Testis (tissue), 3 donors: ENCODE measurements around the gene SH2D4B. TPM values are rescaled to one million over a fixed set of nuclear protein-coding genes. Genes with fewer than 3 reads are reported as not detected.
A peak's percentile ranks its signal among the peaks of the same experiment; 100 is the strongest.

Source experiments
- DNase-seq: peaks from one replicate; pipeline ENCODE4 v3.0.0-alpha.2; 2019
- H3K27ac ChIP-seq, 2 donors: fragments of 200-600 bp; sonication (generic); one replicate each; pipeline ENCODE4 v1.5.1; 2019
- H3K27me3 ChIP-seq: fragments of 200-600 bp; sonication (generic); one replicate; pipeline ENCODE4 v1.5.1; 2019
- H3K36me3 ChIP-seq: fragments of 200-600 bp; sonication (generic); one replicate; pipeline ENCODE4 v1.5.1; 2017; ENCODE audit warnings: low read depth; ENCODE audit errors: missing control alignments
- H3K4me1 ChIP-seq: fragments of 200-600 bp; sonication (generic); one replicate; pipeline ENCODE4 v1.5.1; 2019
- H3K4me3 ChIP-seq, 2 donors: fragments of 200-600 bp; sonication (generic); one replicate each; pipeline ENCODE4 v1.5.1; 2017 to 2019
- H3K9me3 ChIP-seq: fragments of 200-600 bp; sonication (generic); one replicate; pipeline ENCODE4 v1.5.1; 2017
- POLR2A ChIP-seq: fragments of 450-650 bp; IDR thresholded peaks from one replicate; pipeline ENCODE4 v1.6.1; 2017; ENCODE audit warnings: antibody characterized with exemption, mild to moderate bottlenecking, moderate library complexity
- WGBS, 2 donors: methylation state at CpG; one replicate each; pipeline ENCODE4 v1.1.5; 2018; 5-methylcytosine and 5-hydroxymethylcytosine counted together
- intact Hi-C: fragments of 100-400 bp; cut with DNase I; formaldehyde crosslinking; loops from one replicate; pipeline ENCODE4 v1.15.1; 2023; ENCODE audit warnings: low total_unique reads
- polyA plus RNA-seq: library from polyadenylated mRNA; stranded (reverse); fragments of 350-450 nt; fragmentation: Illumina TruSeq; extraction: RNeasy Lipid Tissue Mini Kit (QIAGEN cat#74804); gene quantifications from one replicate; pipeline ENCODE4 v1.2.3, GENCODE V29; 2014; ENCODE audit warnings: low read depth, low replicate concordance; ENCODE audit not compliant: insufficient read depth
- total RNA-seq, 2 donors: library from RNA; depleted of rRNA; stranded (reverse); fragments of >200 nt; gene quantifications; one replicate each; pipeline ENCODE4 v1.2.3, GENCODE V29; 2016
- TF ChIP-seq, protein P1 (sequence below), 3 experiments: fragments of 450-650 bp in 2 of 3; fragments of 200-600 bp in 1 of 3; sonication (generic) in 1 of 3; IDR thresholded peaks; one replicate each; pipeline ENCODE4 v1.5.1; 2016 to 2019; ENCODE audit warnings: antibody characterized with exemption in 3 of 3, mild to moderate bottlenecking in 2 of 3, moderate library complexity in 1 of 3

Gene SH2D4B
- total and polyA plus RNA-seq, 3 donors from 2014 or later, result 0.22 to 1.1 (median 0.55) TPM

DNA sequence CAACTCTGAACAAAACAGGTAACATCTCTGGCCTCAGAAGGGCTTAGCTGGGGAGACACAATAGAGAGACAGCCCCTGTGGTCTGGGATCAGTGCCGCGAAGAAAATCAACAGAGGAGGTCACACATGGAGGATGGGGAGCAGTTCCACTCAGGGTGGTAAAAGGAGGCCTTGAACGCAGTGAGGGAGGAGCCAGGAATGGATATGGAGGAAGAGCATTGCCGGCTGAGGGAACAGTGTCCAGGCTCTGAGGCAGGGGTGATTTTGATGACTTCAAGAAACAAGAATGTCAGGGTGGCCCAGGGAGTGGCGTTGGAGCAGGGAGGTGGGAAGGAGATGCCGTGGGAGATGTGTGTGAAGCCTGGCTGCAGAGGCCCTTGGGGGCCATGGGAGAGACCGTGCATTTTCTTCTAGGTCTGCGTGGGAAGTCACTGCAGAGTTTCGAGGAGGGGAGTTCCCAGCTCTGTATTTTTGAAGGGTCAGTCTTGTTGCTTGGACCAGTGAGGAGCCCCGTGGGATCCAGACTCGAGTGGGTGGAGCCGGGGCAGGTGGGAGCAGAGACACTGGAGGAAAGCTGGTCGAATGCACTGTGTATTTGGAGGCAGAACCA, 35.7 kb upstream of the SH2D4B start:
- Histone ChIP-seq H3K27me3 (no peaks in the 10 kb centered on the region), H3K9me3 (no peaks in the 10 kb centered on the region), H3K4me3 (no peak overlapping the region), H3K36me3 (no peaks in the 10 kb centered on the region), H3K27ac (peak overlapping the region in 1 of 2 donors; percentile 55), H3K4me1 (peaks cover 77% of the 10 kb centered on the region)
- 77 to 88% methylated on average over 13 of the region's 13 CpGs for WGBS, 2 donors
- DNase-seq, result no peak
- TF ChIP-seq, protein P1, sequence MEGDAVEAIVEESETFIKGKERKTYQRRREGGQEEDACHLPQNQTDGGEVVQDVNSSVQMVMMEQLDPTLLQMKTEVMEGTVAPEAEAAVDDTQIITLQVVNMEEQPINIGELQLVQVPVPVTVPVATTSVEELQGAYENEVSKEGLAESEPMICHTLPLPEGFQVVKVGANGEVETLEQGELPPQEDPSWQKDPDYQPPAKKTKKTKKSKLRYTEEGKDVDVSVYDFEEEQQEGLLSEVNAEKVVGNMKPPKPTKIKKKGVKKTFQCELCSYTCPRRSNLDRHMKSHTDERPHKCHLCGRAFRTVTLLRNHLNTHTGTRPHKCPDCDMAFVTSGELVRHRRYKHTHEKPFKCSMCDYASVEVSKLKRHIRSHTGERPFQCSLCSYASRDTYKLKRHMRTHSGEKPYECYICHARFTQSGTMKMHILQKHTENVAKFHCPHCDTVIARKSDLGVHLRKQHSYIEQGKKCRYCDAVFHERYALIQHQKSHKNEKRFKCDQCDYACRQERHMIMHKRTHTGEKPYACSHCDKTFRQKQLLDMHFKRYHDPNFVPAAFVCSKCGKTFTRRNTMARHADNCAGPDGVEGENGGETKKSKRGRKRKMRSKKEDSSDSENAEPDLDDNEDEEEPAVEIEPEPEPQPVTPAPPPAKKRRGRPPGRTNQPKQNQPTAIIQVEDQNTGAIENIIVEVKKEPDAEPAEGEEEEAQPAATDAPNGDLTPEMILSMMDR (IDR thresholded peaks at IDR 0.05), result no peak
- no peak for TF ChIP-seq POLR2A
- intact Hi-C loops, result loop anchor here (5.0 kb wide), 1 partner anchor 50 kb away; the partner anchor contains the start of gene TSPAN14

DNA sequence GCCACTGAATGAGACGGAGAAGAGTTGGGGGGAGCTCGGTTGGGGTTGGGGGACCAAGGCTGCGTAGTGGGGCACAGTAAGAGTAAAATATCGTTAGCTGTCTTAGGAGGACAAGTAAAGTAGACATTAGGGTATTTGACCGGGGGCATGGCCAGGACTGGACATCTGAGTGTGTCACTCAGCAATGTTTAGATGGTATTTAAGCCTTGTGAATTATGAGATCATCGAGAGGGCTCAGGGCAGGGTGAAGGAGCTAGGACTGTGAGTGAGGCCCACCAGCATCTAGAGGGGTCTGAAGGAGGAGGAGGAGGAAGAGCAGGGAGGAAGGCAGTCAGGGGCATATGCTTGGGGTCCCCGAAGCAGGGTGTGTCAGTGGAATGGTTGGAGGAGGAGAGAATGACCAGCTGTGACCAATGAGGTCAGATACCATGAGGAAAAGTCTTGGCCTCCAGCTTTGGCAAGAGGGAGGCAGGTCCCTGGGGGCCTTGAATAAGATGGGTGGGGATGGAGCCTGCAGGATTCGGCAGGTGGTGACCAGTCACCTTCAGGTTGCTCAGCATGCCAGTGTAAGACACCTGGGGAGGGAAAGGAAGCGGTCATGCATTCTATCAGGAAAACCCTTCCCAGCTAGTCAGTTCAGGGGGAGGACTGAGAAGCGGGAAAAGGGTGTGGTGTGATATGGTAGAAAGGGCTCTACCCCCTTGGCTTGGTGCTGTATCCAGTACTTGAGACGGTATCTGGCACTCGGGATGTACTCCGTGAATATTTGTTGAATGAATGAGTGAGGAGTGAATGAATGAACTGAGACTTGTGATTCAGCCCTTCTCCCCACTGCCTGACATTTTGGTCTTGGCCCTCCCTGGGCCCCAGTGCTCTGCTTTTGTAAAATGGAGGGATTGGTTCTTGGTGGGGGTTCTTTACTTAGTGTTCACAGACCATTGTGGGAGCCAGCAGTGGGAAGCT, 34.8 kb upstream of the SH2D4B start:
- no peak for DNase-seq
- H3K27me3 ChIP-seq, result no peaks in the 10 kb centered on the region
- peaks cover 68% of the 10 kb centered on the region for H3K4me1 ChIP-seq
- H3K4me3 ChIP-seq, result no peak overlapping the region
- no peak for TF ChIP-seq POLR2A
- TF ChIP-seq, protein P1 (IDR thresholded peaks at IDR 0.05), result no peak
- H3K36me3 ChIP-seq, result no peaks in the 10 kb centered on the region
- H3K27ac ChIP-seq, result peak overlapping the region in 1 of 2 donors; percentile 15
- WGBS, 2 donors, result 86 to 87% methylated on average over 13 of the region's 13 CpGs
- no peaks in the 10 kb centered on the region for H3K9me3 ChIP-seq
- intact Hi-C loops, result loop anchor here (5.0 kb wide), 1 partner anchor 51 kb away; the partner anchor contains the start of gene TSPAN14

DNA sequence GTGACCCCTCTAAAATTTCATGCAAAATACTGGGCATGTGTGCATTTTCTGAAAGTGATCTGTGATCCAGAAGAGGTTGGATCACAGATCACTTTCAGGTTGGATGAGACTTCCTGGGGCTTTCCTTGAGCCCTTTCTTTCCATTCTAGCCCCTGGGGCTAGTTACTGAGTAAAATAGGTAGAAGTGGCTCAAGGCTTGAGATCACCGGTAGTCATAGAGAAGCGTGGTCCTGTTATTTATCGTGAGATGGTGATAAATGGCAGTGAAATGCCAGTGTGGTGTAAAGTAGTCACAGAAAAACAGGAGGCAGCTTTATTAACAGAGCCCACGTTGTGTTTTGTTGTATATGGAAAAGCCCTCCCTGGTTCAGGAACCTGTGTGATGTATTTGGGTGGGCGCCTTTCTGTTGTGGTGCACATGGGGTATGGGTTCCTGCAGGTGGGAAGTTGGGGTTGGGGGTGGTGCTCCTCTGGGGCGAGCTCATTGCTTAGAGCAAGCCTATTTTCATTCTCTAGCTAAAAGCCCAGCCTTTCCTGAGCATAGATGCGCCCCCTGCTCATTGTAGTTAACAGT, 34.0 kb upstream of the SH2D4B start:
- no peak for TF ChIP-seq POLR2A
- TF ChIP-seq, protein P1 (IDR thresholded peaks at IDR 0.05), result no peak
- DNase-seq, result no peak
- intact Hi-C loops, result loop anchor here (5.0 kb wide), 1 partner anchor 51 kb away; the partner anchor contains the start of gene TSPAN14
- Histone ChIP-seq H3K36me3 (no peaks in the 10 kb centered on the region), H3K4me3 (no peak overlapping the region), H3K9me3 (no peaks in the 10 kb centered on the region), H3K27me3 (no peaks in the 10 kb centered on the region), H3K27ac (peak overlapping the region in 1 of 2 donors; percentile 68), H3K4me1 (peaks cover 61% of the 10 kb centered on the region)
- 79 to 80% methylated on average over 6 to 7 of the region's 7 CpGs for WGBS, 2 donors

DNA sequence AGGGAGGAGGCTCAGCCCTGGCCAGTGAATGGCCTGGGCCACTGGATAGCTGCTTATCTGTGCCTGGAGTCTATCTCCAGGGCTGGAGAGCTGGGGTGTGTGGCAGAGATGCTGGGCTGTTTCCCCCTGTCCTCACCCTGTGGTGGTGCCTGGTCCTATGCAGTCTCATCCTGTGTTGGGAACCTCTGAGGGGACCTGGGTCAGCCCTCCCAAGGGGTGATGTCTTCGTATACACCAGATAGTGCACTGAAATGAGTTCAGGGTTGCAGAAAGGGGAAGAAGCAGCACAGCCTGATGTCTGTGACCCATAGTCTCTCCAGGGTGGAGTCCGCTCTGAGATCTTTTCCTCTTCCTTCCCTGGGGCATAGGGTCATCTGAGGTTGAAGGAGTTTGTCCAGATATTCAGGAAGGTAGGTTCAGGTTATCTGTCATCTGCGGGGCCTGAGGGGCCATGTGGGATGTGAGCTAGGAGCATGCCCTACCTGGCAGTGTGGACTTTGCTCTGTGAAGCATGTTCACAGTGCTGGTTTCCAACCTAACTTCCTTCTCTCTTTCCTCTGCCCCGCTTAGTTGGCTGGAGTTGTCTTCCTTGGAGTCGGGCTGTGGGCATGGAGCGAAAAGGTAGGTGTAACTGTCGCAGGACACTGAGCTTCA, 33.4 kb upstream of the SH2D4B start:
- Histone ChIP-seq H3K4me1 (peaks cover 55% of the 10 kb centered on the region), H3K27me3 (no peaks in the 10 kb centered on the region), H3K9me3 (no peaks in the 10 kb centered on the region), H3K27ac (peak overlapping the region in 1 of 2 donors; percentile 68), H3K36me3 (no peaks in the 10 kb centered on the region), H3K4me3 (no peak overlapping the region)
- intact Hi-C loops, result loop anchor here (5.0 kb wide), 1 partner anchor 52 kb away; the partner anchor contains the start of gene TSPAN14
- 72 to 81% methylated on average over 6 to 7 of the region's 7 CpGs for WGBS, 2 donors
- TF ChIP-seq, protein P1 (IDR thresholded peaks at IDR 0.05), result no peak
- no peak for TF ChIP-seq POLR2A
- no peak for DNase-seq
